Type B pancreatic cell (in vitro differentiated cells): ENCODE measurements around the gene MRTFB. TPM values are rescaled to one million over a fixed set of nuclear protein-coding genes. Genes with fewer than 3 reads are reported as not detected.

Experiments used
- DNase-seq: peaks from one replicate; pipeline ENCODE4 v3.0.0; 2021; ENCODE audit warnings: mixed read lengths; ENCODE audit not compliant: unreplicated experiment; ENCODE audit errors: extremely low spot score
- H3K27ac Mint-ChIP-seq: 2 replicates; pipeline ENCODE4 v1.8.0; 2021; ENCODE audit warnings: mild to moderate bottlenecking, mixed read lengths
- H3K27me3 Mint-ChIP-seq: 2 replicates; pipeline ENCODE4 v1.8.0; 2021; ENCODE audit warnings: mixed read lengths
- H3K36me3 Mint-ChIP-seq: 2 replicates; pipeline ENCODE4 v1.8.0; 2021; ENCODE audit warnings: mixed read lengths
- H3K4me1 Mint-ChIP-seq: one replicate; pipeline ENCODE4 v1.8.0; 2021; ENCODE audit warnings: mixed read lengths; ENCODE audit not compliant: unreplicated experiment
- H3K4me3 Mint-ChIP-seq: 2 replicates; pipeline ENCODE4 v1.8.0; 2021; ENCODE audit warnings: mild to moderate bottlenecking, mixed read lengths
- H3K9me3 Mint-ChIP-seq: 2 replicates; pipeline ENCODE4 v1.8.0; 2021; ENCODE audit warnings: mixed read lengths
- total RNA-seq: library from RNA; stranded (reverse); gene quantifications from 2 replicates; pipeline ENCODE4 v1.2.1, GENCODE V29; 2021; ENCODE audit warnings: low replicate concordance
- TF ChIP-seq, protein P1 (sequence below): fragments of 200-600 bp; sonication (generic); conservative IDR thresholded peaks from 2 replicates; pipeline ENCODE4 v1.5.0; 2021; ENCODE audit warnings: antibody characterized with exemption, mild to moderate bottlenecking

MRTFB gene
- total RNA-seq, 1 donor from 2014 or later, result 61.0 TPM

DNA sequence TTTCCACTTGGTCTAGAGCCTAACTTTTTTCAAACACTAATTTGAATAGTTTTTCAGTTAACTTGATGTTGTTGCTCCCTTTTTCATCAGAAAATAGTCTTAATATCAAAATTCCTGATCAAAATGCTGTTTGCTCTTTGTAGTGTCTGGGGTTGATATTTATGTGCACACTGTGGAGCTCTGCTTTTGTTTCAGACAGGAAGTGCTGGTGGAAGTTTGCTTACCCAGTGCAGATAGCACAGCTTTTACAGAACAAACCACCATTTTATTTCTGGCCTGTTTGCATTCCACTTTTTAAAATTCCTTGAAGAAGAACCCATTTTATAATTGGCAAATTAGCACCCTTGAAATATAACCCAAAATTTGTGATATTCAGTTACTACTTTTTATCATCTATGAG lies 125.4 kb downstream of the MRTFB start:
- H3K36me3 Mint-ChIP-seq, result peaks cover 20% of the 10 kb centered on the region
- no peak for DNase-seq
- H3K27ac Mint-ChIP-seq, result no peak overlapping the region
- TF ChIP-seq, protein P1, sequence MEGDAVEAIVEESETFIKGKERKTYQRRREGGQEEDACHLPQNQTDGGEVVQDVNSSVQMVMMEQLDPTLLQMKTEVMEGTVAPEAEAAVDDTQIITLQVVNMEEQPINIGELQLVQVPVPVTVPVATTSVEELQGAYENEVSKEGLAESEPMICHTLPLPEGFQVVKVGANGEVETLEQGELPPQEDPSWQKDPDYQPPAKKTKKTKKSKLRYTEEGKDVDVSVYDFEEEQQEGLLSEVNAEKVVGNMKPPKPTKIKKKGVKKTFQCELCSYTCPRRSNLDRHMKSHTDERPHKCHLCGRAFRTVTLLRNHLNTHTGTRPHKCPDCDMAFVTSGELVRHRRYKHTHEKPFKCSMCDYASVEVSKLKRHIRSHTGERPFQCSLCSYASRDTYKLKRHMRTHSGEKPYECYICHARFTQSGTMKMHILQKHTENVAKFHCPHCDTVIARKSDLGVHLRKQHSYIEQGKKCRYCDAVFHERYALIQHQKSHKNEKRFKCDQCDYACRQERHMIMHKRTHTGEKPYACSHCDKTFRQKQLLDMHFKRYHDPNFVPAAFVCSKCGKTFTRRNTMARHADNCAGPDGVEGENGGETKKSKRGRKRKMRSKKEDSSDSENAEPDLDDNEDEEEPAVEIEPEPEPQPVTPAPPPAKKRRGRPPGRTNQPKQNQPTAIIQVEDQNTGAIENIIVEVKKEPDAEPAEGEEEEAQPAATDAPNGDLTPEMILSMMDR, result no peak
- no peaks in the 10 kb centered on the region for H3K27me3 Mint-ChIP-seq
- no peak overlapping the region for H3K4me3 Mint-ChIP-seq
- peaks cover 25% of the 10 kb centered on the region for H3K4me1 Mint-ChIP-seq
- no peaks in the 10 kb centered on the region for H3K9me3 Mint-ChIP-seq

DNA sequence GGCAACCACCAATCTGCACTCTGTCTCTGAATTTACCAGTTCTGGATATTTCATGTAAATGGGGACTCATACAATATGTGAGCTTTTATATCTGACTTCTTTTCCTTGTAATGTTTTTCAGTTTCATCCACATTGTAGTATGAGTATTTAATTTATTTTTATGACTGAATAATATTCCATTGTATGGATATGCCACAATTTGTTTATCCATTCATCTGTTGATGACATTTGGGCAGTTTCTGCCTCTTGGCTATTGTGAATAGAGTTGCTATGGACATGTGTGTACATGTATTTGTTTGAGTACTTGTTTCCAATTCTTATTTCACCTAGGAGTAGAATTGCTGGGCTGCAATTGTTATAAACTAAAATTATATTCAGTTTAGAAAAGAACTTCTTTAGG lies 126.9 kb downstream of the MRTFB start:
- no peak overlapping the region for H3K4me3 Mint-ChIP-seq
- TF ChIP-seq, protein P1, result no peak
- H3K27ac Mint-ChIP-seq, result no peak overlapping the region
- H3K4me1 Mint-ChIP-seq, result peaks cover 25% of the 10 kb centered on the region
- H3K27me3 Mint-ChIP-seq, result no peaks in the 10 kb centered on the region
- H3K9me3 Mint-ChIP-seq, result no peaks in the 10 kb centered on the region
- DNase-seq, result no peak
- peaks cover 20% of the 10 kb centered on the region for H3K36me3 Mint-ChIP-seq

DNA sequence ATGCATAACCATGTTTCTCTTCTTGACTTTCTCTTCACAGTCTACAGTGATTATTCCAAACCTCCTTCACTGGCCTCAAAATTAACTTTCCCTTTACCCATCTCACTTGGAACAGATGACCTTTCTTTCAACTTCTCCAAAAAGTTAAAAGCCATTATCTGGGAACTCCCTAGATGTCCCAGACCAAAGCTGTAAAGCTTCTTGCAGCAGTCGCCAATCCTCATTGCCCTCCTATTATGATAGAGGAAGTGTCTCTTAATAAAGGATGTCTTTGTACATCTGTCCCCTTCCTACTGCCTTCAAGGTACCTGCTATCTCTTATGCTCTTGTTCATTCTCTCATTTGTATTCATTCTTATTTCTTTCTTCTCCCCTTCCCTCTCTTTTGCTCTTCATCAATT lies 127.5 kb downstream of the MRTFB start:
- no peaks in the 10 kb centered on the region for H3K27me3 Mint-ChIP-seq
- no peak overlapping the region for H3K27ac Mint-ChIP-seq
- TF ChIP-seq, protein P1, result no peak
- H3K9me3 Mint-ChIP-seq, result no peaks in the 10 kb centered on the region
- H3K4me3 Mint-ChIP-seq, result no peak overlapping the region
- DNase-seq, result no peak
- H3K4me1 Mint-ChIP-seq, result peaks cover 24% of the 10 kb centered on the region
- peaks cover 16% of the 10 kb centered on the region for H3K36me3 Mint-ChIP-seq

DNA sequence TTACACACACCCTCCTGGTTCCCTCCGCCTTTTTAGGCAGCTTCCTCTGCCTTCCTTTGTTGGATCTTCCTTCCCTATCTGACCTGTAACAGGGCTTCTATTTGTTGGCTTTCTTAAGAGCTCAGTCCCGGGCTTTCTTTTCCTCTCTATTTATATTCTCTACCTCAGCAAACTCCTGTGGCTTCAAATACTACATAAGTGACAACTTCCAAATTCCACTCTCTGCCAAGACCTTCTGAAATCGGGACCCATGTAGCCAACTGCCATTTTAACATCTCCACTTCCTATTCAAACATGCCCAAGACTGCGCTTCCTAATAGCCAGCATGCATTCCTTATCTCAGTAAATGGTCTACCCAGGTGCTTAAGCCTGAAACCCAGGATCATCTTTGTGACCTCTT lies 128.1 kb downstream of the MRTFB start:
- Mint-ChIP-seq H3K9me3 (no peaks in the 10 kb centered on the region), H3K4me3 (no peak overlapping the region), H3K4me1 (peaks cover 24% of the 10 kb centered on the region), H3K27ac (no peak overlapping the region), H3K27me3 (no peaks in the 10 kb centered on the region), H3K36me3 (peaks cover 16% of the 10 kb centered on the region)
- TF ChIP-seq, protein P1, result no peak
- no peak for DNase-seq

DNA sequence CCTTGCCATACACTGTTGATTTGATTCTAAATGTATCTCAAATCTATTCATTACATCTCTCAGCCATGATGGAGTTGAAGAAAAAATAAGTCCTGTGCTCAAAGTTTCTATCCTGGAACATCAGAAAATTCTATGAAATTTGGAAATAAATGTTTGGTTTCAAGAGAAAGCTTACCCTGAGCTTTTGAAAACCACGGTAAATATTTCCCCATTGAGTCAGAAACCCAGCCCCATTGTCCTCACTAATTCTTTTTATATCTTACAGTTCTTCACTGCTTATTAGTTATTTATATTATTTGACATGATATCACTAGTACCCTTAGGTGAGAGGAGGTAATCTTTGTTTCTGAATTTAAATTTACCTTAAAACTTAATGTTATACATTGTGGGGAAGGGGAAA lies 128.5 kb downstream of the MRTFB start:
- Mint-ChIP-seq H3K27ac (no peak overlapping the region), H3K4me1 (peaks cover 24% of the 10 kb centered on the region), H3K4me3 (no peak overlapping the region), H3K36me3 (peaks cover 16% of the 10 kb centered on the region), H3K9me3 (no peaks in the 10 kb centered on the region), H3K27me3 (no peaks in the 10 kb centered on the region)
- TF ChIP-seq, protein P1, result no peak
- DNase-seq, result no peak

DNA sequence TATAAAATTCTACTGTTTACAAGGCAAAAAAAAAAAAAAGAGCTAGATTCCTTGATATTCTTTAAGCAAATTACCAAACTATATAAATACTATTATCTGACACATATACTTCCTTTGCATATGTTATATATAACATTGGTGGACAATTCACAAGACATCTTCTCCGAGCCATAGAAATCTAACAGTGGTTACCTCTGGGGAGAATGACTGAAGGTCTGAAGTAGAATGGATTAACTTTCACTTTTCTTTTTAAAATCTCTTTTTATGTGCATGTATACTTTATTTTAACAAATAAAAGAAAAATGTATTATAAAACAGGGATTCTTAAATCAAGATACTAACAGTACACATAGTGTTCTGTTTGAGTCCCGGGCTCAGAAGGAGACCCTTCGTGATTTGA lies 131.0 kb downstream of the MRTFB start:
- no peak for DNase-seq
- Mint-ChIP-seq H3K27me3 (no peaks in the 10 kb centered on the region), H3K36me3 (peaks cover 16% of the 10 kb centered on the region), H3K27ac (no peak overlapping the region), H3K4me3 (no peak overlapping the region), H3K9me3 (no peaks in the 10 kb centered on the region), H3K4me1 (peaks cover 8% of the 10 kb centered on the region)
- TF ChIP-seq, protein P1, result no peak
